Hepatocyte (in vitro differentiated cells): ENCODE results near the gene NCMAP.

ENCODE experiments used
- EZH2 ChIP-seq: fragments of 200-600 bp; sonication (generic); IDR thresholded peaks from 2 replicates; pipeline ENCODE4 v1.6.1; 2016; ENCODE audit warnings: antibody characterized with exemption, mild to moderate bottlenecking, borderline replicate concordance
- EZH2phosphoT487 ChIP-seq: fragments of 200-600 bp; sonication (generic); IDR thresholded peaks from one replicate; pipeline ENCODE4 v1.6.1; 2018; ENCODE audit warnings: antibody characterized with exemption, mild to moderate bottlenecking, low read depth, moderate library complexity; ENCODE audit not compliant: unreplicated experiment, severe bottlenecking
- TF ChIP-seq, protein P1 (sequence below): fragments of 200-600 bp; sonication (generic); IDR thresholded peaks from 2 replicates; pipeline ENCODE4 v1.5.1; 2016; ENCODE audit warnings: antibody characterized with exemption, mild to moderate bottlenecking; ENCODE audit not compliant: poor library complexity

- TF ChIP-seq, protein P1, sequence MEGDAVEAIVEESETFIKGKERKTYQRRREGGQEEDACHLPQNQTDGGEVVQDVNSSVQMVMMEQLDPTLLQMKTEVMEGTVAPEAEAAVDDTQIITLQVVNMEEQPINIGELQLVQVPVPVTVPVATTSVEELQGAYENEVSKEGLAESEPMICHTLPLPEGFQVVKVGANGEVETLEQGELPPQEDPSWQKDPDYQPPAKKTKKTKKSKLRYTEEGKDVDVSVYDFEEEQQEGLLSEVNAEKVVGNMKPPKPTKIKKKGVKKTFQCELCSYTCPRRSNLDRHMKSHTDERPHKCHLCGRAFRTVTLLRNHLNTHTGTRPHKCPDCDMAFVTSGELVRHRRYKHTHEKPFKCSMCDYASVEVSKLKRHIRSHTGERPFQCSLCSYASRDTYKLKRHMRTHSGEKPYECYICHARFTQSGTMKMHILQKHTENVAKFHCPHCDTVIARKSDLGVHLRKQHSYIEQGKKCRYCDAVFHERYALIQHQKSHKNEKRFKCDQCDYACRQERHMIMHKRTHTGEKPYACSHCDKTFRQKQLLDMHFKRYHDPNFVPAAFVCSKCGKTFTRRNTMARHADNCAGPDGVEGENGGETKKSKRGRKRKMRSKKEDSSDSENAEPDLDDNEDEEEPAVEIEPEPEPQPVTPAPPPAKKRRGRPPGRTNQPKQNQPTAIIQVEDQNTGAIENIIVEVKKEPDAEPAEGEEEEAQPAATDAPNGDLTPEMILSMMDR = no peak
- TF ChIP-seq EZH2phosphoT487 (no peak), EZH2 (no peak)
Observed at GRCh38 chr1:24558902-24559791, 3.3 kb downstream of the NCMAP start.
